Measurements from ENCODE around the gene GSTT4.
"Not testable (repeated sequence)": the region's sequence is repeated elsewhere in the genome, so short reads cannot be mapped to it uniquely, and the experiment has no call there.

- not testable (repeated sequence) for TF ChIP-seq POLR2A (IDR thresholded peaks at IDR 0.05)
- TF ChIP-seq, protein P1, sequence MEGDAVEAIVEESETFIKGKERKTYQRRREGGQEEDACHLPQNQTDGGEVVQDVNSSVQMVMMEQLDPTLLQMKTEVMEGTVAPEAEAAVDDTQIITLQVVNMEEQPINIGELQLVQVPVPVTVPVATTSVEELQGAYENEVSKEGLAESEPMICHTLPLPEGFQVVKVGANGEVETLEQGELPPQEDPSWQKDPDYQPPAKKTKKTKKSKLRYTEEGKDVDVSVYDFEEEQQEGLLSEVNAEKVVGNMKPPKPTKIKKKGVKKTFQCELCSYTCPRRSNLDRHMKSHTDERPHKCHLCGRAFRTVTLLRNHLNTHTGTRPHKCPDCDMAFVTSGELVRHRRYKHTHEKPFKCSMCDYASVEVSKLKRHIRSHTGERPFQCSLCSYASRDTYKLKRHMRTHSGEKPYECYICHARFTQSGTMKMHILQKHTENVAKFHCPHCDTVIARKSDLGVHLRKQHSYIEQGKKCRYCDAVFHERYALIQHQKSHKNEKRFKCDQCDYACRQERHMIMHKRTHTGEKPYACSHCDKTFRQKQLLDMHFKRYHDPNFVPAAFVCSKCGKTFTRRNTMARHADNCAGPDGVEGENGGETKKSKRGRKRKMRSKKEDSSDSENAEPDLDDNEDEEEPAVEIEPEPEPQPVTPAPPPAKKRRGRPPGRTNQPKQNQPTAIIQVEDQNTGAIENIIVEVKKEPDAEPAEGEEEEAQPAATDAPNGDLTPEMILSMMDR (IDR thresholded peaks at IDR 0.05), result not testable (repeated sequence)
Measured at GRCh38 chr22:23955886-23956285, 49.4 kb downstream of the GSTT4 start.

Measured in transverse colon (tissue), 3 donors.